ENCODE data around the gene SRGAP3. TPM values are rescaled to one million over a fixed set of nuclear protein-coding genes. Genes with fewer than 3 reads are reported as not detected.

SRGAP3 gene
- total RNA-seq, 2 experiments from 2014 or later: 2.8 to 3.2 TPM

- no peaks in the 10 kb centered on the region for H3K36me3 ChIP-seq (ENCODE audit: insufficient read depth, low read length)
- intact Hi-C loops (cut with DNase I, micrococcal nuclease): no loop called here
- CTCF ChIA-PET: no interaction called here
- no peaks in the 10 kb centered on the region for H3K27me3 ChIP-seq (ENCODE audit: control insufficient read depth in 1 of 2, insufficient read depth in 2 of 2, low read length in 2 of 2)
- H3K9me3 Mint-ChIP-seq: no peaks in the 10 kb centered on the region
- no peaks in the 10 kb centered on the region for H3K9me3 ChIP-seq (ENCODE audit: control insufficient read depth in 1 of 2, insufficient read depth in 1 of 2, low read length in 2 of 2)
- TF ChIP-seq CTCF (IDR thresholded peaks at IDR 0.05): no peak
- POLR2A ChIA-PET: no interaction called here
- H3K27me3 Mint-ChIP-seq: no peaks in the 10 kb centered on the region
- H3K27ac Mint-ChIP-seq: no peak overlapping the region
- DNase-seq (no peak), ATAC-seq (ENCODE audit: poor library complexity) (no peak)
- H3K36me3 Mint-ChIP-seq (ENCODE audit: low read depth): no peaks in the 10 kb centered on the region
- H3K4me3 Mint-ChIP-seq: no peak overlapping the region
- no peaks in the 10 kb centered on the region for H3K4me1 ChIP-seq (ENCODE audit: insufficient read depth, low read length)
- H3K4me1 Mint-ChIP-seq (ENCODE audit: low read depth): no peaks in the 10 kb centered on the region
- no peak overlapping the region for H3K27ac ChIP-seq (ENCODE audit: low read depth in 1 of 2, low read length in 2 of 2)
- H3K4me3 ChIP-seq (ENCODE audit: low read length): no peak overlapping the region
These were observed 54.8 kb downstream of the SRGAP3 start for GRCh38 chr3:9194509-9195184.

GRCh38 chr3:9193633-9194195 is 55.7 kb downstream of the SRGAP3 start:
- Mint-ChIP-seq H3K36me3 (ENCODE audit: low read depth) (no peaks in the 10 kb centered on the region), H3K9me3 (no peaks in the 10 kb centered on the region), H3K4me3 (no peak overlapping the region), H3K27me3 (no peaks in the 10 kb centered on the region), H3K27ac (no peak overlapping the region), H3K4me1 (ENCODE audit: low read depth) (no peaks in the 10 kb centered on the region)
- POLR2A ChIA-PET: no interaction called here
- no peaks in the 10 kb centered on the region for H3K9me3 ChIP-seq (ENCODE audit: control insufficient read depth in 1 of 2, insufficient read depth in 1 of 2, low read length in 2 of 2)
- CTCF ChIA-PET: no interaction called here
- no peak for TF ChIP-seq CTCF (IDR thresholded peaks at IDR 0.05)
- H3K27ac ChIP-seq (ENCODE audit: low read depth in 1 of 2, low read length in 2 of 2): no peak overlapping the region
- H3K4me3 ChIP-seq (ENCODE audit: low read length): no peak overlapping the region
- intact Hi-C loops (cut with DNase I, micrococcal nuclease): no loop called here
- no peaks in the 10 kb centered on the region for H3K27me3 ChIP-seq (ENCODE audit: control insufficient read depth in 1 of 2, insufficient read depth in 2 of 2, low read length in 2 of 2)
- ATAC-seq (ENCODE audit: poor library complexity): no peak
- DNase-seq: no peak
- no peaks in the 10 kb centered on the region for H3K36me3 ChIP-seq (ENCODE audit: insufficient read depth, low read length)
- H3K4me1 ChIP-seq (ENCODE audit: insufficient read depth, low read length): no peaks in the 10 kb centered on the region

GRCh38 chr3:9193211-9193610 is 56.2 kb downstream of the SRGAP3 start:
- Mint-ChIP-seq H3K9me3 (no peaks in the 10 kb centered on the region), H3K4me3 (no peak overlapping the region), H3K27me3 (no peaks in the 10 kb centered on the region), H3K4me1 (ENCODE audit: low read depth) (no peaks in the 10 kb centered on the region), H3K27ac (no peak overlapping the region), H3K36me3 (ENCODE audit: low read depth) (no peaks in the 10 kb centered on the region)
- intact Hi-C loops (cut with DNase I, micrococcal nuclease): no loop called here
- CTCF ChIA-PET: no interaction called here
- DNase-seq (no peak), ATAC-seq (ENCODE audit: poor library complexity) (no peak)
- TF ChIP-seq CTCF (IDR thresholded peaks at IDR 0.05): no peak
- Histone ChIP-seq H3K36me3 (ENCODE audit: insufficient read depth, low read length) (no peaks in the 10 kb centered on the region), H3K27ac (ENCODE audit: low read depth in 1 of 2, low read length in 2 of 2) (no peak overlapping the region), H3K27me3 (ENCODE audit: control insufficient read depth in 1 of 2, insufficient read depth in 2 of 2, low read length in 2 of 2) (no peaks in the 10 kb centered on the region), H3K9me3 (ENCODE audit: control insufficient read depth in 1 of 2, insufficient read depth in 1 of 2, low read length in 2 of 2) (no peaks in the 10 kb centered on the region), H3K4me3 (ENCODE audit: low read length) (no peak overlapping the region), H3K4me1 (ENCODE audit: insufficient read depth, low read length) (no peaks in the 10 kb centered on the region)
- POLR2A ChIA-PET: no interaction called here
